Activated CD8-positive, alpha-beta memory T cell treated with anti-CD3 and anti-CD28 coated beads for 4 hours (primary cell): ENCODE results near the gene ZNF750.

Experiments used
- DNase-seq, 2 donors: peaks; one replicate each; pipeline ENCODE4 v3.0.0-alpha.2; 2020; ENCODE audit warnings: low read depth in 2 of 2

ZNF750 gene

DNA sequence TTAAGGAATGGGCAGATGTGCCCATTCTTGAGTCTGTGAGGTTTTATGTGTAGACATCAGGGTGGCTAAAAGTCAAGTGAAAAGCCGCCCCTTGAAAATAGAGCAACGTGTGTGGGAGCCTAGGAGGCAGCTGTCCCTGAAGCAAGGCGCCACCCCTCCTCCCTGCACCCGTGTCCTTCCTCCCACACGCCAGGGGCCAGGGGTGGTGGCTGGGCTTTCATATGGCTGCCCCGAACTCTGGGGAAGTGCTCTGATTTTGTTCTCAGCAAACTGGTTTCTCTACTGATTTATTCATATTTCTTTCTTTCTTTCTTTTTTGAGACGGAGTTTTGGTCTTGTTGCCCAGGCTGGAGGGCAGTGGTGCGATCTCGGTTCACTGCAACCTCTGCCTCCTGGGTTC, 4.7 kb downstream of the ZNF750 start:
- DNase-seq, result no peak

DNA sequence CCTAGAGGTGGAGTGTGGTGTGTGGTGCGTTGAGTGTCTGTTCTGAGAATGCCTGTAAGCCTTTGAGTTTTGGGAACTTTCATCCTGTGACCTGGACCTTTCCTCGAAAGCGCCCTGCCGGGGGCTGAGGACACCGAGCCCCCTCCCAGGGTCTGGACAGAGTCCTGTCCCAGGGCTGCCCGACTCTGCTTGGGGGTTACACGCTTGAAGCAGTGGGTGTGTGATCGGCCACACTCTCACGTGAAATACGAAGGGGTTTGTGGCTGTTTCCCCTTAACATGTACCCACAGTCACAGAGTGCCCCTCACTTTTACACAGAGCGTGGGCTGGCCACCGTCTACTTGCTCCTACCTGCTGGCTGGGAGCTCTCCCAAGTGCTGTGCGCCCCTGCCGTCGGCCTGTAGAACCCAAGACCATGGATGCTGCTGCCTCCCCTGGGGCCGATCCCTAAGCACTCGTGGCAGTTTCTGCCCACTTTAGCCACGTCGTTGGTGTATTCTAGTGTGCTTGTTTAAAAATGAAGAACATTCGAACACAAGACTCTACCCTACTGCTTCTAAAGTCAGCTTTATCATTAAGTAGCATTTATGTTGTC, 6.8 kb downstream of the ZNF750 start:
- DNase-seq, result no peak

DNA sequence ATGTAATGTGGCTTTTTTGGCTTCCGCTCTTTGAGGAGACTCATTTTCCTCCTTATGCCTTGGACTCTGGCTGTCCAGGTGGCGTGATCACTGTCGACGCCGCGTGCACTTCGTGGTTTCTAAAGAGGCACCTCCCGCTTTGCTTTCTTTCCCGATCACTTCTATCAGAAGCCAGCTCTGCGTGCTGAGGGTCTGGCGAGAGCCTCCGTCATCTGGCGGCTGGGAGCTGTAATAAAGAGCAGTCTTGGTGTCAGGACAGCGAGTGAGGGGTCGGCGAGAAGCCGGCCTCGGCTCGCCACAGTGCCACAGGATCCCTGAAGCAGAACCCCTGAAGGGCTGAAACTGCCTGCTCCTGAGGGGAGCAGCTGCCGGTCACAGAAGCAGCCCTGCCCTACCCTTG, 7.4 kb downstream of the ZNF750 start:
- no peak for DNase-seq

DNA sequence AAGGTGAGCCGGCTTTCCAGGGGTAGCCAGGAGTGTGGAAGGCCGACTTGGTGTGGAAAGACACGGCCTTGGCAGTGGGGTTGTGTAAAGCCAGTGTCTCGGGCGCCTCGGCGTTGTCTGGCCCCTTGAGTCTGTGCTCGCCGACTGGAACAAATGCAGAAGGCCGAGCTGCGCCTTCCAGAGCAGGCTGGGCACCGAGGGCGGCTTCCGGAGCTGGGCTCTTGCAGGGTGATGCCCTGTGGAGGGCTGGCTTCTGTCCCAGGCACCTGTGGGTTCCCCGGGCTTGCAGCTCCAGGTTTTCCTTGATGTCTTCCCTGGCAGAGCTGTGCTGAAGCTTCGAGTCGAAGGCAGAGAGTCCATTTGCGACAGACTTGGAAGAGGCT, 8.0 kb downstream of the ZNF750 start:
- no peak for DNase-seq

DNA sequence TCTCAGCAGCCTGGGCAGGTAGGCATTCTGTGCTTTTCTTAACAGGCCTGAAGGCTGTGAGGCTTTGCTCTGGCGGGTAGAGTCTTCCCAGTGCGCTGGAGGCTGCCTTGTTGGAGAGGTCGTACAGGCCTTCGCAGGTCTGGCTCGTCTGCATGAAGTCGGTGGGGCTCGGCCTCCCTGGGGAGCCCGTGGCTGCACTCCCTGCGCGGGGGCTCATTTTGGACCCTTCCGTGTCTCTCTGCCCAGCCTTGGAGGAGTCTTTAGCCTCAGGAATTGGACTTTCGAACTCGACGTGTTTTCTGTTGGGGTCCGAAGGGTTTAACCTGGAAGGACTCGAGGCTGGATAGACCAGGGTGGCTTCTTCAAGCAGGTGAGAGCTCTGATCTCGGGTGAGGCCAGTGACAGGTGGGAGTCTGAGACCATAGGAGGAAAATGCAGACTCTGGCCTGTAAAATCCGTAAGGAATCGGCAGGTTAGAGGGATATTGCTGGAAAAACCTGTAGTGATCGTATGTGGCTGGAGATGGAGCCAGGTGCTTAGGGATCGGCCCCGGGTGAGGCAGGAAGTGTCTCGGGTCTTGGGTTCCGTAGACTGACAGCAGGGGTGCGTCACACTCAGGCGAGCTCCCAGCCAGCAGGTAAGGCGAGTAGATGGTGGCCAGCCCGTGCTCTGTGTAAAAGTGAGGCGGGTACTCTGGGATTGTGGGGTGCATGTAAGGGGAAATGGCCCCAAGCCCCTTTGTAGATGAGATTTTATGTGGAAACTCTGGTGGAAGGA, 8.6 kb downstream of the ZNF750 start:
- no peak for DNase-seq

DNA sequence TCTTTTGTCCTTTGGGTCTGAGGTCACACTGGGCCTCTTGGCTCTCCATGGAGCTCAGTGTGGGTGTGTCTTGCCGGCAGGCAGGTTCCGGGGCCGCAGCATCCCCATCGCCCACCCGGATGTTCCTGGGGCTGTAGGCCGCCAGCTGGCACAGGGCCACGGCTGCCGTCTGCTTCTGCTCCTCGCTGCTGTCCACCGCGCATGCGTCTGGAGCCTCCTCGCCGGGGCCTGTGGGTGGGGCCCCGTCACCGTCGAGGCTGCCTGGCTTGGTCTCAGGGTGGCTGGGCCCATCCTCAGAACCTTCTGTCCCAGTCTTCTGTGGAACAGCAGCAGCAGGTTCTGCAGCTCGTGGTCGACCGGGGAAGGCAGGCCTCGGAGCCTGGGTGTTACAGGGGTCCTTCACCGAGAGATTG, 9.6 kb downstream of the ZNF750 start:
- no peak for DNase-seq

DNA sequence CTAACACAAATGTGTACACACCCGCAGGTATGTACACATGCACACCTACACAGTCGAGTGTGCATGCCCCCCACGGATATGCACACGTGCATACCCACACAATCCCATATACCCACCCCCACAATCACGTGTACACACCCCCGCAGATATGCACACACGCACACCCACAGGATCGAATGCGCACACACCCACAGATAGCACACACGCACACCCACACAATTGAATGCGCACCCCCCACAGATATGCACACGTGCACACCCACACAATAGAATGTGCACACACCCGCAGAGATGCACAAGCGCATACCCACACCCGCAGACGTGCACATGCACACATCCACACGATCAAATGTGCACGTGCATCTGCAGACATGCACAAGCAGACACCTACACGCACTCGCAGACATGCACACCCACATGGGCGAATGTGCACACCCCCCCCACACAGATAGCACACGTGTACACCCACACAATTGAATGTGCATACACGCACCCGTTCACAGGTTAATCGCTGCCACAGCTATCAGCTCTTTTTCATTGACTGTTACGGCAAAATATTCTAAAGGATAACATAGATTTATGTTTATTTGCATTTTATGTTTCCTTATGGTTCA, 10.8 kb downstream of the ZNF750 start:
- no peak for DNase-seq

DNA sequence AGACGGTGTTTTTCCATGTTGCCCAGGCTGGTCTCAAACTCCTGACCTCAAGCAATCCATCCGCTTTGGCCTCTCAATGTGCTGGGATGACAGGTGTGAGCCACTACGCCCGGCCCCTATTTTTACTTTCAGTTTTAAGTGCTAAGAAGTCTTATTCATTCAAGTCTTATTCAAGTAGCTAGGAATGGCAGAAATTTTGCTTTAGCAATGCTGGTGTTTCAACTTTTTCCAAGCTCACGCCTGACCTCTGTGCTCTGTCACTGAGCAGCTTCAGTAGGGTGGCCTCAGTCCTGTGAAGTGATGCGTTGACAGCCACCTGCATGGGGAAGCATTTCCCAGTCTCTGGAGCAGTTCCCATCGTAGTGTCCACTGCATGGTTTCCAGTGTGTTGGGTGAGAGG, 12.9 kb downstream of the ZNF750 start:
- no peak for DNase-seq

DNA sequence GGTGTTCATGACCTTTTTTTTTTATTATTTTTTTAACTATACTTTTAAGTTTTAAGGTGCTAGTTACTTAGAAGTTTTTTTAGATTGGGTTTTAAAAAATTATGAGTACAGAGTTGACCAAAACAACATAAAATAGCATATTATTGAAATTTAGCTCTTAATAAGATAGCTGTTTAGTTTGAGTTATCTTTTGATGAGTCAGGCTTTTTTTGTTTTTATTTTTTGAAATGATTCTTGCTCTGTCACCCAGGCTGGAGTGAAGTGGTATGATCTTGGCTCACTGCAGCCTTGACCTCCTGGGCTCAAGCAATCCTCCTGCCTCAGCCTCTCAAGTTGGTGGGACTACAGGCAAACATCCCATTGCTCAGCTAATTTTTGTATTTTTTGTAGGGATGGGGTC, 13.6 kb downstream of the ZNF750 start:
- DNase-seq, result no peak

DNA sequence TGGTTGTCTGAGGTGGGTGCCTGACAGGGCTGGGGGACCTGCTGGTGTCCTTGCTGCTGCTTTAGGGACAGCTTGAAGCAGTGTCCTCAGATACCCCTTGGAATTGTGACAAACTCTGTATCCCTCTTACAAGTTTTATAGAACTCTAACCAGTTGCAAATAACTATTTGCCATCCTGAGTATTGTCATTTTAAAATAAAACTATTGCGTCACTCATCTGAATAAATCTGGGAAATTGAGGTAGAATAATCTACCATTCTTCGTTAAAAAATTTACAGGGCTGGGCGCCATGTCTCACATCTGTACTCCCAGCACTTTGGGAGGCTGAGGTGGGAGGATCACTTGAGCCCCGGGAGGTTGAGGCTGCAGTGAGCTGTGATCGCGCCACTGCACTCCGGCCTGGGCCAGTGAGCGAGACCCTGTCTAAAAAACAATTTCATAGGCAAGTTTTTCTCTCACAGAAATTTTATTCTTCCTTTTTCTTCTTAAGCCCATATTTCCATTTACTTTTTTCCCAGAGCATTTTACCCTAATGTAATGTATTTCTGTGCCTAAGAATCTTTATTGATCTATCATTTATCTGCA, 14.2 kb downstream of the ZNF750 start:
- no peak for DNase-seq

DNA sequence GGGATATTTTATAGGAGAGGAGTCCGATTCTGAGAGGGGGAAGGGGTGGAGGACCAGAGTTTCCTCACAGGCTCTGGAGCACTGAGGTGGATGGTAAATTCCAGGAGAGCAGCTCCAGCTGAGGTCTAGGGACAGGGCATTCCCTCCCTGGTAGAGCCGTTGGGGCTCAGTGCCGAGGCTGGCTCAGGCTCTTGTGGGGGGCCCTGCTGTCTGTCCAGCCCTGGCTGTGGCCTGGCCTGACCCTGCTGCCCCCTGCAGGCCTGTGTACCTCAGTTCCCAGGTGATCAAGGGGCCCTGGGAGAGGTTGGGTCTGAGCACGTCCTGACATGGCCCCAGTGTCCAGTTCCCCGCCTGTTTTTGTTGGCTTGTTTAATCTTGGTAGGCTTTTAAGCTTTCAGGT, 16.8 kb downstream of the ZNF750 start:
- no peak for DNase-seq

DNA sequence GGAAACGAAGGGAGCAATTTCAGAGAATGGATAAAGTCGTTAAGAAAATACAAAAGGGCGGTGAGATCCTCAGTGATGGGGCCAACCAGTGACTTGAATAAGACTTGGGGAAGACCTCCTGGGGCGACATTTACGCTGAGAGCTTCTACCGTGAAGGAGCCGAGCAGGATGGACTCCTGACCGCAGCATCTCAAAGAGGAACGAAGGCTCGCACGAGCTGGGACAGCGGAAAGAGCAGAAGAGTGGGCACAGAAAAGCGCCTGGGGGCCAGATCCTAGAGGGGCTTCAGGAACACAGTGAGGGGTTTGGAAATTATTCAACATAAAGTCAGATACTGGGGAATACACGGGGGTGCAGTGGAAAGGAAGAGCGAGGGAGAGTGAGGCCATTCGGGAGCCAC, 17.5 kb downstream of the ZNF750 start:
- DNase-seq, result no peak

DNA sequence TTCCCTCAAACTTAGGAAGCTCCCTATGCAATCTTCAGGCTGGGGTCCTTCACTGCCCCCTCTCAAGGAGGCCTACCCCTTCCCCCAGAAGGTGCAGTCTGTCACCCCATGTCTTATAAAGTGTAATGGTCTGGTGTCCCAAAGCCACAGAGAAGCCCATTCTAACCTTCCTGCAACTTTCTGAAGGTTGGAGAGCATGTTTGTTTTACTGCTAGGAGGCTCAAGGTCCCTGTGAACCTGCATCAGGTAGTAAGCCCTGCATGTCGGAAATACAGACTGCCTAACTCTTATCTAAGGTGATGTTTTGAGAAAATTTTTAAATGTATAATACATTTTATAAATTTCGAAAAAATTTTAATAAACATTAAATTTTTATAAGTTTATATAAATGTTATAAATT, 18.3 kb downstream of the ZNF750 start:
- no peak for DNase-seq

DNA sequence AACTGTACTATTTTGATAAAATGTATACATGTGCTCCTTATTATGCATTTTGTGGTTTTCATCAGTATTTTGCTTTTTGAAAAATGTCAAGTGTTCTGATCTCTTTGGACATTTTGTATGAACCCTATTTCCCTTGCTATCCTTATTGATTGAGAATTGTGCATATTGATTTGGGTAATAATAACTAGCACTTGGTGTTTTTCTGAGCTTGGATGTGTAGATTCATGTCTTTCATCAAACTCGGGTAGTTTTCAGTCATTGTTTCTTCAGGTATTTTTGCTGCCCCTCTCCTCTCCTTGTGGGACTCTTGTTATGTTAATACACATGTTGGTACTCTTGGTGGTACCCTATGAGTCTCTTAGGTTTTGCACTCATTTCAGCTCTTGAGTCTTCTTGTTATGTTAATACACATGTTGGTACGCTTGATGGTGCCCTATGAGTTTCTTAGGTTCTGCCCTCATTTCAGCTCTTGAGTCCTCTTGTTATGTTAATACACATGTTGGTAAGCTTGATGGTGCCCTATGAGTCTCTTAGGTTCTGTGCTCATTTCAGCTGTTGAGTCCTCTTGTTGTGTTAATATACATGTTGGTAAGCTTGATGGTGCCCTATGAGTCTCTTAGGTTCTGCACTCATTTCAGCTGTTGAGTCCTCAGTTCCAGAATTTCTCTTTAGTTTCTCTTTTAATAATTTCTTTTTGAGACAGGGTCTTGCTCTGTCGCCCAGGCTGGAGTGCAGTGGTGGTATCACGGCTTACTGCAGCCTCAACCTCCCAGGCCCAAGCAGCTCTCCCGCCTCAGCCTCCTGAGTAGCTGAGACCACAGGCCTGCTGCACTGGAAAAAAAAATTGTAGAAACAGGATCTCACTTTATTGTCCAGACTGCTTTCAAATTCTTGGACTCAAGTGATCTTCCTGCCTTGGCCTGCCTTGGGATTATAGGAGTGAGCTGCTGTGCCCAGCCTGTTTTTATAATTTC, 19.3 kb downstream of the ZNF750 start:
- no peak for DNase-seq

DNA sequence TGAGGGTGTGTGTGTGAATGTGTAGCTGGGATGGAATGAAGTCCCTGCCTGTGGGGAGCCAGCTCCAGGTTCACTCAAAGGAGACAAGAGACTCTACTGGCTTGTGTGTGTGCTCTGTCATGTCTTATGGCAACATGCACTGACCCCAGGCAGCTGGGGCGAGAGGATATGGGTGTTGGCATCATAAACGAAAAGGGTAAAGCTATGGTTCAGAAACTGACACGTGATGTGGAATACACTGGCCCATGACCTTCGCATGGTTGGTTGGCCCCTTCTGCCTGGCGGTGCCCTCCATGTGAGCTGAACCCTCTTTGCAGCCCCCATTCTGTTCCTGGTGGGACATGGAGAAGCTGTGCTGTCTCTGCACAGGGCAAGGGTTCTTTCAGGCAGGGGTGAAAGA, 21.9 kb downstream of the ZNF750 start:
- DNase-seq, result no peak

DNA sequence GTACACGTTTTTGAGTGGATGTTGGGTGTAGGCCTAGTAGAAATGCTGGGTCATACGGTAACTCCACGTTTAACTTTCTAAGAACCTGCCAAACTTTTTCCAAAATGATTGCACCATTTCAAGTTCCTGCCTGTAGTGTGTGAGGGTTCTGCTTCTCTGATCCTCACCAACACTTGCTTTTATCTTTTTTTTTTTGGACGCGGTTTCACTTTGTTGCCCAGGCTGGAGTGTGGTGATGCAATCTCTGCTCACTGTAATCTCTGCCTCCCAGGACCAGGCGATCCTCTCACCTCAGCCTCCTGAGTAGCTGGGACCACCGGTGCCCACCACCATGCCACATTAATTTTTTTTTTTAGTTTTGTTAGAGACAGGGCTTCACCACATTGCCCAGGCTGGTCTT, 23.5 kb downstream of the ZNF750 start:
- DNase-seq, result no peak

DNA sequence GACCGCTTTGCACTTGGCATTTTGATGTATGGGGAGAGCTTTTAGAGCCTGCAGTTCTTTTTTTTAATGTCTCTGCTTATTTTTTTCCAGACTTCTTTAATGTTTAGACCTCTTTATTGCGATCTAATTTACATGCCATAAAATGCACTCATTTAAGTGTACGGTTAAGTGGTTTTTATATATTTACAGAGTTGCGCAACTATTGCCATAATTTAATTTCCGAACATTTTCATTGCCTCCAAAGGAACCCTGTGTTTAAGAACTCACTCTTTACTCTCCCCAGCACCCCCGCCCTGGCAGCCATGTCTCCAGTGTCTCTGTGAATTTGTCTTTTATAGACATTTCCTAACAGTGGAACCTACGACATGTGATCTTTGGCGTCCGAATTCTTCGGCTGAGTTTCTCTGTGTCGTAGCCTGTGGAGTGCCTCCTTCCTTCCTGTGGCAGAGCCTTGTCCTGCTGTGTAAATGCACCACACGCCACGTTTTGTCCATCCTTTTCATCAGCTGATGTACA, 24.0 kb downstream of the ZNF750 start:
- no peak for DNase-seq

DNA sequence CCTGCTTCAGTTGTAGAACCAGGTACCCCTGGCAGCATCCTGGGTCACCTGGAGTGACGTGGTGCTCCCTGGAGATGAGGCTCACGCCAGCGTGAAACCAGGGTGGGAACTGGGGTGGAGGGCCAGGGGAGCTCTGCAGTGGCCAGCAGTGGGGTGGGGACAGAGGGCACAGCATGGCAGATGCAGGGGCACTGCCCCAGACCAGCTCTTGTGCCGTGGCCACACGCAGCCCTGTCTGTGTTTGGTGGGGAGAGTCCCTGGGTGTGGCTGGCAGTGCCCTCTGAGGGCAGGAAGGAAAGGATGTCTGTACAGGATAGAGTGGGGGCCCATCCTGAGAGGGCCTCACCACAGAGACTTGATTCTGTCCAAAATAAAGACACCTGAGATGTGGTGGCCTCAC, 24.5 kb downstream of the ZNF750 start:
- DNase-seq, result no peak

DNA sequence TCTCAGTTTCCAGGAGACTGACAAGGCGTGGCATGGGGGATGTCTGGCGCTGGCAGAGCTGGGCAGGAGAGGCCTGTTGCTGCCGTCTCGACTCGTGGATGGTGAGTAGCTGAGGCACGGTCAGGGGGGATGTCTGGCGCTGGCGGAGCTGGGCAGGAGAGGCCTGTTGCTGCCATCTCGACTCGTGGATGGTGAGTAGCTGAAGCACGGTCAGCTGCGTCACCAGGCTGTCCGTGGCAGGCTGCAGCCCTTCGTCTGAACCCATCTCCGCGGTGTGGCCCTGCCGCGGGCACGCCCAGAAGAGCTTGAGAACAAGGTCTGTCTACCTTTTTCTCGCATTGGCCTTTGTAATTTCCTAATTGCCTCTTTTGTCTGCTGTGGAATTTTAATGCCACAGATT, 25.0 kb downstream of the ZNF750 start:
- no peak for DNase-seq

DNA sequence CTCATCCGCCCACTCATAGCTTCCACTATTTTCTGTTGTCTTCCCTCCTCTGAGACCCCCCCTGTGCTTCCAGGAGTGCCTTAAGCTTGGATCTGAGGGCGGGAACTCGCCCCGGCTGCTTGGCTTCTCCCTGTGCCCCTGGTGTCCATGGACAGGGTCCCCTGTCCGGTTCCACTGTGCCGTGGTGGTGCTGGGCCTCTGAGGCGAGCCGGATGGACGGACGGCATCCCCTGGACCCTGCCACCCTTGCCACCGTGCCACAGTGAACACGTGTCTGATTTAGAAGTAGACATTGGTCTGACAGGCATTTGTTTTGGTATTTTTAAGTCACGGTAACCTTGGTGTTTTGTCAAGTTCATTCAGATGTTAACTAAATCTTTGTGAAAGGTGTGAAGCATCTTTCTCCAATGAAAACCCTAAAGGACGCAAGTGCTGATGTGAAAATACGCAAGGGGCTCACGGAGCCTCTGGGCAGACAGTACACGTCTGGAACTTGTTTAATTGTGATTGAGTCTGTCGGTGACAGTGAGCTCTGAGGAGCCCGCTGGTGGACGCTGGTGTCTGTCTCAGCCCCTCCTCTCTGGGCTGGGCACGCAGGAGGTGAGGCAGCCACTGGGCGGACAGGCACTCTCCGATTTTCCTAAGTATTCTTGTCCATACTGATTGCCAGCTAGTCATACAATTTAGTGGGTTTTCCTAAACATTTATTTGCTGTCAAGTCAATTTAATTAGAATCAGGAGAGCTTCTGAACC, 26.3 kb downstream of the ZNF750 start:
- DNase-seq, result no peak

DNA sequence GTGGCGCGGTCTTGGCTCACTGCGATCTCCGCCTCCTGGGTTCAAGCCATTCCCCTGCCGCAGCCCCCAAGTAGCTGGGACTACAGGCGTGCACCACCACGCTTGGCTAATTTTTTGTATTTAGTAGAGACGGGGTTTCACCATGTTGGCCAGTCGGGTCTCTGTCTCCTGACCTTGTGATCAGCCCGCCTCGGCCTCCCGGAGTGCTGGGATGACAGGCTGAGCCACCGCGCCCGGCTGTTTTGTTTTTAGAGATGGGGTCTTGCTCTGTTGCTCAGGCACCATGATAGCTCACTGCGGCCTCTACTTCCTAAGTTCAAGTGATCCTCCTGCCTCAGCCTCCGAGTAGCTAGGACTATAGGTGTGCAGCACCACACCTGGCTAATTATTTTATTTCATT, 27.2 kb downstream of the ZNF750 start:
- no peak for DNase-seq
